Neural cell (in vitro differentiated cells): ENCODE results near the gene PTH1R.

ENCODE experiments used
- CTCF ChIP-seq: fragments of 450-650 bp; IDR thresholded peaks from 2 replicates; pipeline ENCODE4 v1.5.1; 2014; ENCODE audit warnings: antibody characterized with exemption, mild to moderate bottlenecking, moderate library complexity; ENCODE audit not compliant: poor library complexity, severe bottlenecking
- EP300 ChIP-seq: fragments of 450-650 bp; conservative IDR thresholded peaks from 2 replicates; pipeline ENCODE4 v1.6.1; 2014; ENCODE audit warnings: antibody characterized with exemption, mild to moderate bottlenecking, moderate library complexity; ENCODE audit not compliant: poor library complexity, severe bottlenecking
- EZH2 ChIP-seq: fragments of 200-600, 300-800 bp; shearing (Covaris generic), sonication (generic); IDR thresholded peaks from 2 replicates; pipeline ENCODE4 v1.6.1; 2014; ENCODE audit warnings: antibody characterized with exemption, low read length, borderline replicate concordance, mild to moderate bottlenecking; ENCODE audit not compliant: insufficient read depth, poor library complexity, severe bottlenecking
- REST ChIP-seq: IDR thresholded peaks from 2 replicates; pipeline ENCODE4 v1.6.1; 2012; ENCODE audit warnings: borderline replicate concordance
- SMC3 ChIP-seq: fragments of 450-650 bp; conservative IDR thresholded peaks from 2 replicates; pipeline ENCODE4 v1.6.1; 2014; ENCODE audit warnings: antibody characterized with exemption, mild to moderate bottlenecking, moderate library complexity; ENCODE audit not compliant: poor library complexity
- TAF1 ChIP-seq: IDR thresholded peaks from 2 replicates; pipeline ENCODE4 v1.6.1; 2012; ENCODE audit warnings: low read depth

GRCh38 chr3:46918634-46919033, 41.1 kb downstream of the PTH1R start:
- TF ChIP-seq CTCF (no peak), REST (no peak), SMC3 (no peak), TAF1 (no peak), EP300 (no peak), EZH2 (no peak)
